AG09309 (cell line): Measurements from ENCODE around the gene IL21R.

Experiments used
- DNase-seq: peaks from one replicate; pipeline ENCODE4 v3.0.0-alpha.2; 2010; ENCODE audit warnings: low read depth
- H3K4me3 ChIP-seq: 2 replicates; pipeline ENCODE4 v1.5.1; 2011; ENCODE audit warnings: mild to moderate bottlenecking, low read depth, low read length, moderate library complexity; ENCODE audit not compliant: control insufficient read depth
- TF ChIP-seq, protein P1 (sequence below): IDR thresholded peaks from 2 replicates; pipeline ENCODE4 v1.5.1; 2011; ENCODE audit warnings: mild to moderate bottlenecking, low read depth, low read length, inconsistent platforms; ENCODE audit not compliant: insufficient read depth, control insufficient read depth; ENCODE audit errors: missing control alignments

IL21R gene

DNA sequence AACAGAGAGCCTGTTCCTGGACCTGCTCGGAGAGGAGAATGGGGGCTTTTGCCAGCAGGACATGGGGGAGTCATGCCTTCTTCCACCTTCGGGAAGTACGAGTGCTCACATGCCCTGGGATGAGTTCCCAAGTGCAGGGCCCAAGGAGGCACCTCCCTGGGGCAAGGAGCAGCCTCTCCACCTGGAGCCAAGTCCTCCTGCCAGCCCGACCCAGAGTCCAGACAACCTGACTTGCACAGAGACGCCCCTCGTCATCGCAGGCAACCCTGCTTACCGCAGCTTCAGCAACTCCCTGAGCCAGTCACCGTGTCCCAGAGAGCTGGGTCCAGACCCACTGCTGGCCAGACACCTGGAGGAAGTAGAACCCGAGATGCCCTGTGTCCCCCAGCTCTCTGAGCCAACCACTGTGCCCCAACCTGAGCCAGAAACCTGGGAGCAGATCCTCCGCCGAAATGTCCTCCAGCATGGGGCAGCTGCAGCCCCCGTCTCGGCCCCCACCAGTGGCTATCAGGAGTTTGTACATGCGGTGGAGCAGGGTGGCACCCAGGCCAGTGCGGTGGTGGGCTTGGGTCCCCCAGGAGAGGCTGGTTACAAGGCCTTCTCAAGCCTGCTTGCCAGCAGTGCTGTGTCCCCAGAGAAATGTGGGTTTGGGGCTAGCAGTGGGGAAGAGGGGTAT lies 39.3 kb upstream of the IL21R start:
- no peak overlapping the region for H3K4me3 ChIP-seq
- DNase-seq, result no peak
- TF ChIP-seq, protein P1, sequence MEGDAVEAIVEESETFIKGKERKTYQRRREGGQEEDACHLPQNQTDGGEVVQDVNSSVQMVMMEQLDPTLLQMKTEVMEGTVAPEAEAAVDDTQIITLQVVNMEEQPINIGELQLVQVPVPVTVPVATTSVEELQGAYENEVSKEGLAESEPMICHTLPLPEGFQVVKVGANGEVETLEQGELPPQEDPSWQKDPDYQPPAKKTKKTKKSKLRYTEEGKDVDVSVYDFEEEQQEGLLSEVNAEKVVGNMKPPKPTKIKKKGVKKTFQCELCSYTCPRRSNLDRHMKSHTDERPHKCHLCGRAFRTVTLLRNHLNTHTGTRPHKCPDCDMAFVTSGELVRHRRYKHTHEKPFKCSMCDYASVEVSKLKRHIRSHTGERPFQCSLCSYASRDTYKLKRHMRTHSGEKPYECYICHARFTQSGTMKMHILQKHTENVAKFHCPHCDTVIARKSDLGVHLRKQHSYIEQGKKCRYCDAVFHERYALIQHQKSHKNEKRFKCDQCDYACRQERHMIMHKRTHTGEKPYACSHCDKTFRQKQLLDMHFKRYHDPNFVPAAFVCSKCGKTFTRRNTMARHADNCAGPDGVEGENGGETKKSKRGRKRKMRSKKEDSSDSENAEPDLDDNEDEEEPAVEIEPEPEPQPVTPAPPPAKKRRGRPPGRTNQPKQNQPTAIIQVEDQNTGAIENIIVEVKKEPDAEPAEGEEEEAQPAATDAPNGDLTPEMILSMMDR, result no peak

GRCh38 chr16:27363246-27363632 lies 38.7 kb upstream of the IL21R start:
- no peak overlapping the region for H3K4me3 ChIP-seq
- no peak for DNase-seq
- TF ChIP-seq, protein P1, result no peak

DNA sequence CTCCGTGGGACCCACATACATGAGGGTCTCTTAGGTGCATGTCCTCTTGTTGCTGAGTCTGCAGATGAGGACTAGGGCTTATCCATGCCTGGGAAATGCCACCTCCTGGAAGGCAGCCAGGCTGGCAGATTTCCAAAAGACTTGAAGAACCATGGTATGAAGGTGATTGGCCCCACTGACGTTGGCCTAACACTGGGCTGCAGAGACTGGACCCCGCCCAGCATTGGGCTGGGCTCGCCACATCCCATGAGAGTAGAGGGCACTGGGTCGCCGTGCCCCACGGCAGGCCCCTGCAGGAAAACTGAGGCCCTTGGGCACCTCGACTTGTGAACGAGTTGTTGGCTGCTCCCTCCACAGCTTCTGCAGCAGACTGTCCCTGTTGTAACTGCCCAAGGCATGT lies 38.2 kb upstream of the IL21R start:
- no peak overlapping the region for H3K4me3 ChIP-seq
- TF ChIP-seq, protein P1, result no peak
- DNase-seq, result no peak

GRCh38 chr16:27364493-27365141 lies 37.4 kb upstream of the IL21R start:
- TF ChIP-seq, protein P1, result no peak
- no peak for DNase-seq
- H3K4me3 ChIP-seq, result no peak overlapping the region

DNA sequence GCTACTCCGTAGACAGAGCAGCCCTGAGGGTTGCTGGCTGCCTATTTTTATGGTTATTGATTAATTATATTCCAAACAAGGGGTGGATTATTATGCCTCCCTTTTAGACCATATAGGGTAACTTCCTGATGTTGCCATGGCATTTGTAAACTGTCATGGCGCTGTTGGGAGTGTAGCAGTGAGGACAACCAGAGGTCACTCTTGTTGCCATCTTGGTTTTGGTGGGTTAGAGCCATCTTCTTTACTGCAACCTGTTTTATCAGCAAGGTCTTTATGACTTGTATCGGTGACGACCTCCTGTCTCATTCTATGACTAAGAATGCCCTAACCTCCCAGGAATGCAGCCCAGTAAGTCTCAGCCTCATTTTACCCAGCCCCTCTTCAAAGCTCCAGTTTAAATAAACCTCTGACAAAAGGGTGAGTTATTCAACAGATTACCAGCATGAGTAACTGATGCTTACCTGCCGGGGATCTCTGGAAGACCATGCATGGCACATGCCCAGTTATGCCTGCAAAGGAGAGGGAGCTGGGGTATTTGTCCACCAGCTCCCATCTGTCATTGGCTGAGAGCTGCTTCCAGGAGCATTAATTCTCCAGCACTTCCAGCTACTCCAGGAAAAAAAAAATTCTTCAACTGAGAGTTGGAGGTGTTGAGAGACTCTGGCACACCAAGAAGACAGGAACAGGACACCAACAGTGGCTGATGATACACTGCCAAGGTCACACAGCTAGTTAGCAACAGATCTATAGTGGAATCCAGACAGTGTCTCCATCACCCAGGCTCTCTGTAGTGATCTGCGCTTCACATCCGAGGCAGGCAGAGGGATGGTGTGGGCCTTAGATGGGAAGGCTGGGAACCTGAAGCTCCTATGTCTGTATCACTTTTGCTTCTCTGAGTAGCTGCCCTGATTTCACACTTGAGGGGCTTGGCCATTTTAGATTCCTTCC lies 36.6 kb upstream of the IL21R start:
- TF ChIP-seq, protein P1, result no peak
- H3K4me3 ChIP-seq, result no peak overlapping the region
- DNase-seq, result no peak

DNA sequence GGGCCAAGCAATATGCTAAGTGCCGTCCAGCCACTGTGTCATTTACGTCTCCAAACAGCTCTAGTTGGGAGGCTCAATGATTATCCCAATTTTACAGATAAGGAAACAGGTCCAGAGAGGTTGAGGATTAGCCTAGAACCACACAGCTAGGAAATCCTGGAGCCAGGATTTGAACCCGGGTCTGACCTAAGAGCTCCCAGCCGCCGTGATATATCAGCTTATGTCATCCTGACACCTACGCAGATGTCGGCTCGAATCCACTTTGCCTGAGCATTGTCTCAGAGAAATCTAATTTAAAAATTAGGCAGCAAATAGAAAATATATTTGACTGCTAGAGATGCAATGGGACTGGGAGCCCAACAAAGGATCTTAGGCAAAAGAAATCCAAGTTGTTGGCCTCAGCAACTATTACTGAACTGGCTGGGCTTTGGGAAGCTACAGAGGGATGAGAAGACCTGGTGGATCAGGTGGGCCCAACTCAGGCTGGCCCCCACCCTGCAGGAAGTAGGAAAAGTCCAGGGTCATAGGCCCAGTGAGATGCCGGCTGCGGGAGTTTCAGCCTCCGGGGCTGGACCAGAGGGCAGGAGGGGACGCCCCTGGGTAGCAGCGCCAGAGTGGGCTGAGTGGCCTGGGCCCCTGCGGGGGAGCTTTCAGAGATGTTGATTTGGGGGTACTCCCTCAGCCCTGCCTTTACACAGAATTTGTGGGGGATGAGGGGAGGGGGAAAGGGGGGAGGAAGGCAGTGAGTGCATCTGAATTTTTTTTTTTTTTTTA lies 35.1 kb upstream of the IL21R start:
- H3K4me3 ChIP-seq, result no peak overlapping the region
- DNase-seq, result no peak
- TF ChIP-seq, protein P1, result no peak
